Panc1 (cell line): Measurements from ENCODE around the gene CYP24A1. TPM values are rescaled to one million over a fixed set of nuclear protein-coding genes. Genes with fewer than 3 reads are reported as not detected.

Source experiments
- ATAC-seq: fragments of 200-7000 bp; cut with Tn5 transposase; 2 replicates; pipeline ENCODE4 v1.9.1; 2020; ENCODE audit warnings: mild to moderate bottlenecking, moderate library complexity
- BruUV-seq: library from RNA; stranded (reverse); fragments of 400-500 nt; replicated peaks from 2 replicates; lab custom pipeline; 2021; lab: Mats Ljungman, UMichigan
- CTCF ChIA-PET: fragments of 300-600 bp; sonication (Branson Sonifier 250); formaldehyde crosslinking; loops from one replicate; lab custom pipeline; 2022; ENCODE audit warnings: antibody characterized with exemption; lab: Charles Lee
- POLR2A ChIA-PET: fragments of 300-600 bp; sonication (Branson Sonifier 250); formaldehyde crosslinking; loops from one replicate; lab custom pipeline; 2022; ENCODE audit warnings: antibody characterized with exemption; lab: Charles Lee
- DNase-seq: peaks from one replicate; pipeline ENCODE4 v3.0.0-alpha.2; 2010; ENCODE audit warnings: low read depth, low spot score
- H3K27ac ChIP-seq: 2 replicates; pipeline ENCODE4 v1.5.1; 2011; ENCODE audit warnings: mild to moderate bottlenecking, low read length, inconsistent platforms
- H3K27me3 ChIP-seq: fragments of 200-500 bp; sonication (Bioruptor generic); 2 replicates; pipeline ENCODE4 v1.6.0; 2014; ENCODE audit warnings: low read length, inconsistent platforms; ENCODE audit not compliant: control insufficient read depth, insufficient read depth
- H3K36me3 ChIP-seq: fragments of 200-500 bp; sonication (Bioruptor generic); 2 replicates; pipeline ENCODE4 v1.5.1; 2014; ENCODE audit warnings: inconsistent platforms, mild to moderate bottlenecking, low read length, moderate library complexity; ENCODE audit not compliant: control insufficient read depth, insufficient read depth
- H3K4me1 ChIP-seq: 2 replicates; pipeline ENCODE4 v1.5.1; 2011; ENCODE audit warnings: inconsistent platforms, mild to moderate bottlenecking, low read length, moderate library complexity; ENCODE audit not compliant: control insufficient read depth, insufficient read depth
- H3K4me3 ChIP-seq, 2 experiments: 2 replicates each; pipeline ENCODE4 v1.5.1; 2011 to 2012; ENCODE audit warnings: low read depth in 2 of 2, low read length in 2 of 2, mild to moderate bottlenecking in 2 of 2, inconsistent platforms in 1 of 2, moderate library complexity in 1 of 2
- H3K9me3 ChIP-seq: fragments of 200-500 bp; sonication (Bioruptor generic); 2 replicates; pipeline ENCODE4 v1.5.1; 2014; ENCODE audit warnings: low read depth, mild to moderate bottlenecking, inconsistent platforms, low read length, moderate library complexity; ENCODE audit not compliant: control insufficient read depth, insufficient read depth
- CTCF ChIP-seq: fragments of 450-650 bp; IDR thresholded peaks from 2 replicates; pipeline ENCODE4 v1.5.1; 2017; ENCODE audit warnings: mild to moderate bottlenecking
- POLR2AphosphoS5 ChIP-seq: IDR thresholded peaks from 2 replicates; pipeline ENCODE4 v1.6.1; 2012; ENCODE audit warnings: mild to moderate bottlenecking, low read depth, low read length, moderate library complexity
- REST ChIP-seq, 2 experiments: IDR thresholded peaks; 2 replicates each; pipeline ENCODE4 v1.6.1; 2011 to 2012; ENCODE audit warnings: low read depth in 2 of 2, control low read depth in 1 of 2, low read length in 1 of 2, mild to moderate bottlenecking in 1 of 2, moderate library complexity in 1 of 2; ENCODE audit not compliant: insufficient read depth in 1 of 2
- SIN3A ChIP-seq: IDR thresholded peaks from 2 replicates; pipeline ENCODE4 v1.6.1; 2012; ENCODE audit warnings: low read depth, mild to moderate bottlenecking, low read length, moderate library complexity, borderline replicate concordance; ENCODE audit not compliant: insufficient read depth
- TCF7L2 ChIP-seq: IDR thresholded peaks from 2 replicates; pipeline ENCODE4 v1.6.1; 2011; ENCODE audit warnings: mild to moderate bottlenecking, low read depth, low read length, inconsistent platforms
- in situ Hi-C: cut with HindIII; loops from 2 replicates; pipeline ENCODE4 v1.10.0; 2016; ENCODE audit warnings: low sequenced_read_pairs, low pct_unique_long_range_greater_than_20kb
- intact Hi-C: fragments of 100-400 bp; cut with micrococcal nuclease; formaldehyde crosslinking; loops from one replicate; pipeline ENCODE4 v1.10.0; 2022; ENCODE audit not compliant: unreplicated experiment
- total RNA-seq: library from RNA; stranded (reverse); gene quantifications from one replicate; pipeline ENCODE4 v1.2.1, GENCODE V29; 2021; ENCODE audit not compliant: unreplicated experiment

Gene CYP24A1
- total RNA-seq, 1 experiment from 2014 or later: 3.0 TPM

- Histone ChIP-seq H3K36me3 (no peaks in the 10 kb centered on the region), H3K4me3 (no peak overlapping the region), H3K4me1 (peaks cover 6% of the 10 kb centered on the region; the same call in 1 of the 2 replicates), H3K27me3 (no peaks in the 10 kb centered on the region; the same call in 1 of the 2 replicates), H3K9me3 (no peaks in the 10 kb centered on the region), H3K27ac (no peak overlapping the region)
- no peak for ATAC-seq
- no peak for DNase-seq
- intact Hi-C loops (no loop called here), in situ Hi-C loops (no loop called here)
- TF ChIP-seq CTCF (no peak), REST (IDR thresholded peaks at IDR 0.05; ENCODE audit: insufficient read depth in 1 of 2, low read depth in 2 of 2, low read length in 1 of 2) (no peak), POLR2AphosphoS5 (no peak), SIN3A (no peak), TCF7L2 (no peak)
- BruUV-seq: no TSS peak
- ChIA-PET POLR2A (no interaction called here), CTCF (interaction anchor here (0.7 kb wide), 1 partner anchor 13 kb away, joined by 4 read pairs; no protein-coding TSS in a partner anchor)
These were observed 19.9 kb downstream of the CYP24A1 start for GRCh38 chr20:54153847-54154246.

GRCh38 chr20:54153041-54153327 is 20.8 kb downstream of the CYP24A1 start:
- DNase-seq (no peak), ATAC-seq (no peak)
- H3K27me3 ChIP-seq: no peaks in the 10 kb centered on the region; the same call in 1 of the 2 replicates
- in situ Hi-C loops (no loop called here), intact Hi-C loops (no loop called here)
- no peaks in the 10 kb centered on the region for H3K36me3 ChIP-seq
- POLR2A ChIA-PET: no interaction called here
- TF ChIP-seq CTCF (no peak), SIN3A (no peak), POLR2AphosphoS5 (no peak), TCF7L2 (no peak), REST (IDR thresholded peaks at IDR 0.05; ENCODE audit: insufficient read depth in 1 of 2, low read depth in 2 of 2, low read length in 1 of 2) (no peak)
- H3K4me1 ChIP-seq: peaks cover 6% of the 10 kb centered on the region; the same call in 1 of the 2 replicates
- no peak overlapping the region for H3K4me3 ChIP-seq
- no TSS peak for BruUV-seq
- CTCF ChIA-PET: no interaction called here
- no peaks in the 10 kb centered on the region for H3K9me3 ChIP-seq
- H3K27ac ChIP-seq: no peak overlapping the region
